ENCODE data around the gene SPATA25.

The SPATA25 gene

GRCh38 chr20:45920462-45921336 is 33.3 kb upstream of the SPATA25 start:
- H3K36me3 Mint-ChIP-seq (ENCODE audit: low read depth) = no peaks in the 10 kb centered on the region
- DNase-seq = no peak
- no peak overlapping the region for H3K27ac Mint-ChIP-seq
- peaks cover 10% of the 10 kb centered on the region for H3K4me1 Mint-ChIP-seq
- H3K27me3 Mint-ChIP-seq = peaks cover 16% of the 10 kb centered on the region
- no peak overlapping the region for H3K4me3 Mint-ChIP-seq
- no peak for ATAC-seq
- H3K9me3 Mint-ChIP-seq = no peaks in the 10 kb centered on the region

GRCh38 chr20:45919542-45920399 is 32.3 kb upstream of the SPATA25 start:
- Mint-ChIP-seq H3K27me3 (peaks cover 16% of the 10 kb centered on the region), H3K9me3 (no peaks in the 10 kb centered on the region), H3K4me3 (no peak overlapping the region), H3K27ac (no peak overlapping the region), H3K36me3 (ENCODE audit: low read depth) (no peaks in the 10 kb centered on the region), H3K4me1 (peaks cover 10% of the 10 kb centered on the region)
- DNase-seq (no peak), ATAC-seq (no peak)

GRCh38 chr20:45918779-45919537 is 31.5 kb upstream of the SPATA25 start:
- Mint-ChIP-seq H3K9me3 (no peaks in the 10 kb centered on the region), H3K4me1 (peaks cover 8% of the 10 kb centered on the region), H3K36me3 (ENCODE audit: low read depth) (no peaks in the 10 kb centered on the region), H3K27me3 (peaks cover 19% of the 10 kb centered on the region), H3K27ac (no peak overlapping the region), H3K4me3 (no peak overlapping the region)
- no peak for ATAC-seq
- no peak for DNase-seq

GRCh38 chr20:45918182-45918737 is 30.8 kb upstream of the SPATA25 start:
- ATAC-seq = no peak
- Mint-ChIP-seq H3K36me3 (ENCODE audit: low read depth) (no peaks in the 10 kb centered on the region), H3K27ac (no peak overlapping the region), H3K27me3 (peaks cover 19% of the 10 kb centered on the region), H3K9me3 (no peaks in the 10 kb centered on the region), H3K4me3 (no peak overlapping the region), H3K4me1 (peaks cover 8% of the 10 kb centered on the region)
- no peak for DNase-seq

- Mint-ChIP-seq H3K27ac (no peak overlapping the region), H3K27me3 (peaks cover 20% of the 10 kb centered on the region), H3K9me3 (no peaks in the 10 kb centered on the region), H3K4me3 (no peak overlapping the region), H3K36me3 (ENCODE audit: low read depth) (no peaks in the 10 kb centered on the region), H3K4me1 (peaks cover 9% of the 10 kb centered on the region)
- DNase-seq = no peak
- ATAC-seq = no peak
These were observed 30.3 kb upstream of the SPATA25 start for GRCh38 chr20:45917790-45918141.

GRCh38 chr20:45913116-45913515 is 25.7 kb upstream of the SPATA25 start:
- Mint-ChIP-seq H3K4me3 (no peak overlapping the region), H3K27ac (no peak overlapping the region), H3K9me3 (no peaks in the 10 kb centered on the region), H3K27me3 (peaks cover 9% of the 10 kb centered on the region), H3K36me3 (ENCODE audit: low read depth) (no peaks in the 10 kb centered on the region), H3K4me1 (peaks cover 22% of the 10 kb centered on the region)
- no peak for DNase-seq
- no peak for ATAC-seq

GRCh38 chr20:45912344-45912682 is 24.9 kb upstream of the SPATA25 start:
- H3K27me3 Mint-ChIP-seq = peaks cover 7% of the 10 kb centered on the region
- no peaks in the 10 kb centered on the region for H3K36me3 Mint-ChIP-seq (ENCODE audit: low read depth)
- no peaks in the 10 kb centered on the region for H3K9me3 Mint-ChIP-seq
- DNase-seq = no peak
- peaks cover 22% of the 10 kb centered on the region for H3K4me1 Mint-ChIP-seq
- no peak for ATAC-seq
- peak overlapping the region; percentile 83 for H3K4me3 Mint-ChIP-seq
- H3K27ac Mint-ChIP-seq = peak overlapping the region; percentile 42

GRCh38 chr20:45911486-45912343 is 24.3 kb upstream of the SPATA25 start, which contains the start of gene PLTP:
TSS of gene PLTP (minus strand) at chr20:45912155. CDS start at chr20:45911452, 703 bp downstream.
- H3K4me3 Mint-ChIP-seq = peak within 1 kb of the TSS; percentile 83
- no peaks in the 10 kb centered on the region for H3K36me3 Mint-ChIP-seq (ENCODE audit: low read depth)
- peaks cover 22% of the 10 kb centered on the region for H3K4me1 Mint-ChIP-seq
- H3K27me3 Mint-ChIP-seq = peaks cover 7% of the 10 kb centered on the region
- H3K27ac Mint-ChIP-seq = peak within 1 kb of the TSS; percentile 81
- ATAC-seq (no peak), DNase-seq (peak; percentile 54)
- no peaks in the 10 kb centered on the region for H3K9me3 Mint-ChIP-seq

- Mint-ChIP-seq H3K27ac (peak overlapping the region; percentile 81), H3K36me3 (ENCODE audit: low read depth) (no peaks in the 10 kb centered on the region), H3K9me3 (no peaks in the 10 kb centered on the region), H3K27me3 (peaks cover 7% of the 10 kb centered on the region), H3K4me1 (peaks cover 22% of the 10 kb centered on the region), H3K4me3 (peak overlapping the region; percentile 83)
- DNase-seq = peak; percentile 98
- peak; percentile 94 for ATAC-seq
These were observed 23.5 kb upstream of the SPATA25 start for GRCh38 chr20:45910670-45911485.

GRCh38 chr20:45909817-45910669 is 22.6 kb upstream of the SPATA25 start:
- Mint-ChIP-seq H3K27ac (peak overlapping the region; percentile 63), H3K36me3 (ENCODE audit: low read depth) (no peaks in the 10 kb centered on the region), H3K4me1 (peaks cover 22% of the 10 kb centered on the region), H3K9me3 (no peaks in the 10 kb centered on the region), H3K27me3 (peaks cover 7% of the 10 kb centered on the region), H3K4me3 (peak overlapping the region; percentile 83)
- no peak for DNase-seq
- no peak for ATAC-seq

- H3K4me1 Mint-ChIP-seq = peaks cover 22% of the 10 kb centered on the region
- no peak overlapping the region for H3K27ac Mint-ChIP-seq
- no peak overlapping the region for H3K4me3 Mint-ChIP-seq
- no peak for ATAC-seq
- DNase-seq = no peak
- H3K36me3 Mint-ChIP-seq (ENCODE audit: low read depth) = no peaks in the 10 kb centered on the region
- peaks cover 4% of the 10 kb centered on the region for H3K27me3 Mint-ChIP-seq
- no peaks in the 10 kb centered on the region for H3K9me3 Mint-ChIP-seq
These were observed 21.9 kb upstream of the SPATA25 start for GRCh38 chr20:45909336-45909808.

GRCh38 chr20:45908084-45908483 is 20.7 kb upstream of the SPATA25 start:
- H3K4me1 Mint-ChIP-seq = peaks cover 22% of the 10 kb centered on the region
- H3K4me3 Mint-ChIP-seq = no peak overlapping the region
- no peak for DNase-seq
- no peaks in the 10 kb centered on the region for H3K36me3 Mint-ChIP-seq (ENCODE audit: low read depth)
- no peaks in the 10 kb centered on the region for H3K9me3 Mint-ChIP-seq
- ATAC-seq = no peak
- no peak overlapping the region for H3K27ac Mint-ChIP-seq
- peaks cover 3% of the 10 kb centered on the region for H3K27me3 Mint-ChIP-seq
